ENCODE results near the gene NINJ1. TPM values are rescaled to one million over a fixed set of nuclear protein-coding genes. Genes with fewer than 3 reads are reported as not detected.
A peak's percentile ranks its signal among the peaks of the same experiment; 100 is the strongest.

Gene NINJ1
- total RNA-seq, 1 donor from 2014 or later: 29.4 TPM

DNA sequence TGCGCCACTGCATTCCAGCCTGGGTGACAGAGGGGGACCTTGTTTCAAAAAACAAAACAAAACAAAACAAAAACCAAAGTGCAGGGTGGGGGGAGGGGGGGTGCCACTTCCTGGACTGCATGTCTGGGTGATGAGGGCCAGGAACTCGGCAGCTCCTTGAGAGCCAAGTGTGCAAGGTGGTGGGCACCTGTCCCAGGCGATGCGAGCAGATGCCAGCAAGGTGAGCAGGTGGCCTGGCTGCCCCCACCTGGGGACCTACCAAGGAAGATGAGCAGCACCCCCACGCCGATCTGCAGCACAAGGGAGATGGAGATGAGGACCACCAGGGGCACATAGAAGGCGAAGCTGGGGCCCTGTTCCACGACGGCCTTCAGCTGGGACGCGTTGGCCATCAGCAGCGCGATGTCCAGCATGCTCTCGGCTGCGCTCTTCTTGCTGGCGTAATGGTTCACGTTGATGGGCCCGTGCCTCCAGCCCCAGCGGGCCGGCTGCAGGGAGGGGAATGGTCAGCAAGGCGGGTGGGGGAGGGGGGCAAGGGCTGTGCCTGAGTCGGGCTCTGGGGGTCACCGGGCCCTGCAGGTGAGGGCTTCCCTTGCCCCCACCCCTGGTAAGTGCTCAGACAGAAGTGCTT lies 7.8 kb downstream of the NINJ1 start:
- H3K4me3 Mint-ChIP-seq (ENCODE audit: unreplicated experiment): peak overlapping the region; percentile 25
- no peaks in the 10 kb centered on the region for H3K27me3 Mint-ChIP-seq (ENCODE audit: unreplicated experiment)
- H3K4me1 Mint-ChIP-seq (ENCODE audit: low read depth, unreplicated experiment): peaks cover 17% of the 10 kb centered on the region
- no peak for DNase-seq
- TF ChIP-seq, protein P1, sequence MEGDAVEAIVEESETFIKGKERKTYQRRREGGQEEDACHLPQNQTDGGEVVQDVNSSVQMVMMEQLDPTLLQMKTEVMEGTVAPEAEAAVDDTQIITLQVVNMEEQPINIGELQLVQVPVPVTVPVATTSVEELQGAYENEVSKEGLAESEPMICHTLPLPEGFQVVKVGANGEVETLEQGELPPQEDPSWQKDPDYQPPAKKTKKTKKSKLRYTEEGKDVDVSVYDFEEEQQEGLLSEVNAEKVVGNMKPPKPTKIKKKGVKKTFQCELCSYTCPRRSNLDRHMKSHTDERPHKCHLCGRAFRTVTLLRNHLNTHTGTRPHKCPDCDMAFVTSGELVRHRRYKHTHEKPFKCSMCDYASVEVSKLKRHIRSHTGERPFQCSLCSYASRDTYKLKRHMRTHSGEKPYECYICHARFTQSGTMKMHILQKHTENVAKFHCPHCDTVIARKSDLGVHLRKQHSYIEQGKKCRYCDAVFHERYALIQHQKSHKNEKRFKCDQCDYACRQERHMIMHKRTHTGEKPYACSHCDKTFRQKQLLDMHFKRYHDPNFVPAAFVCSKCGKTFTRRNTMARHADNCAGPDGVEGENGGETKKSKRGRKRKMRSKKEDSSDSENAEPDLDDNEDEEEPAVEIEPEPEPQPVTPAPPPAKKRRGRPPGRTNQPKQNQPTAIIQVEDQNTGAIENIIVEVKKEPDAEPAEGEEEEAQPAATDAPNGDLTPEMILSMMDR (IDR thresholded peaks at IDR 0.05; ENCODE audit: partially characterized antibody, unreplicated experiment): no peak
- H3K9me3 Mint-ChIP-seq (ENCODE audit: unreplicated experiment): no peaks in the 10 kb centered on the region
- H3K36me3 Mint-ChIP-seq (ENCODE audit: unreplicated experiment): no peaks in the 10 kb centered on the region
- no peak overlapping the region for H3K27ac Mint-ChIP-seq (ENCODE audit: unreplicated experiment)

DNA sequence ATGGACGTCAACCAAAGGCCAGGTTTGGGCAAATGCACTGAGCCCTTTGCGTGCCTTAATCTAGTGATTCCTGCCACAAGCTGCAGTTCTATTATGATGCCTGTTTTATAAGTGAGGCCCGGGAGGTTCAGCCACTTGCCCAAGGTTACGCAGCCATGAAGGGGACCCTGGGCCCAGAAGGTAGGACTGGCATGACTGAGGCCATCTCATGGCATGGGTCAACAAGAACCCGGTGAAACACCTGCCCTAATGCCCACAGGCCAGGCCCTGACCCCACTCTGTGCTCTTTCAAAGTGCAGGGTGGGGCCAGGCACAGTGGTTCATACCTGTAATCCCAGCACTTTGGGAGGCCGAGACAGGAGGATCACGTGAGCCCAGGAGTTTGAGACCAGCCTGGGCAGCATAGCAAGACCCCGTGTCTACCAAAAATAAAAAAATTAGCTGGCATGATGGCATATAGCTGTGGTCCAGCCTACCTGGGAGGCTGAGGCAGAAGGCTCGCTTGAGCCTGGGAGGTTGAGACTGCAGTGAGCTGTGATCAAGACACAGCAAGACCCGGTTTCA lies 8.6 kb downstream of the NINJ1 start:
- Mint-ChIP-seq H3K27me3 (ENCODE audit: unreplicated experiment) (no peaks in the 10 kb centered on the region), H3K36me3 (ENCODE audit: unreplicated experiment) (no peaks in the 10 kb centered on the region), H3K9me3 (ENCODE audit: unreplicated experiment) (no peaks in the 10 kb centered on the region), H3K4me3 (ENCODE audit: unreplicated experiment) (no peak overlapping the region), H3K27ac (ENCODE audit: unreplicated experiment) (no peak overlapping the region), H3K4me1 (ENCODE audit: low read depth, unreplicated experiment) (peaks cover 17% of the 10 kb centered on the region)
- DNase-seq: no peak
- TF ChIP-seq, protein P1 (IDR thresholded peaks at IDR 0.05; ENCODE audit: partially characterized antibody, unreplicated experiment): no peak

DNA sequence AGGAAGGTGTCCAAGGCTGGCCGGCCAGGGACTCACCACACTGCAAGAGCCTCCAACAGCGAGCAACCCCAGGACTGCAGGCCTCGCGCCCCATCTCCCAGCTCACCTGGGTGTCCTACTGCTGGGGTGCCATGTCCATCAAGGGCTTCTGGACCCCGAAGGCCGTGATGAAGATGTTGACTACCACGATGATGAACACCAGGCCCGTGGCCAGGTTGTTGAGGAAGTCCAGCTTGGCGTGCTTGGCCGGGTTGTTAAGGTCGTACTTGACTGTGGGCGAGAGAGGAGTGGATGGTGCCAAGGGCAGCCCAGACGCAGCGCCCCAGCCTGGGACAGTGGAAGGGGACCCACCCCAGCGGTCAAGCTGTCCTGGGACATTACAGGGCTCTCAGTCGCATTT lies 9.3 kb downstream of the NINJ1 start:
- no peak overlapping the region for H3K4me3 Mint-ChIP-seq (ENCODE audit: unreplicated experiment)
- TF ChIP-seq, protein P1 (IDR thresholded peaks at IDR 0.05; ENCODE audit: partially characterized antibody, unreplicated experiment): no peak
- peaks cover 17% of the 10 kb centered on the region for H3K4me1 Mint-ChIP-seq (ENCODE audit: low read depth, unreplicated experiment)
- no peak overlapping the region for H3K27ac Mint-ChIP-seq (ENCODE audit: unreplicated experiment)
- H3K9me3 Mint-ChIP-seq (ENCODE audit: unreplicated experiment): no peaks in the 10 kb centered on the region
- H3K27me3 Mint-ChIP-seq (ENCODE audit: unreplicated experiment): no peaks in the 10 kb centered on the region
- no peaks in the 10 kb centered on the region for H3K36me3 Mint-ChIP-seq (ENCODE audit: unreplicated experiment)
- DNase-seq: no peak

DNA sequence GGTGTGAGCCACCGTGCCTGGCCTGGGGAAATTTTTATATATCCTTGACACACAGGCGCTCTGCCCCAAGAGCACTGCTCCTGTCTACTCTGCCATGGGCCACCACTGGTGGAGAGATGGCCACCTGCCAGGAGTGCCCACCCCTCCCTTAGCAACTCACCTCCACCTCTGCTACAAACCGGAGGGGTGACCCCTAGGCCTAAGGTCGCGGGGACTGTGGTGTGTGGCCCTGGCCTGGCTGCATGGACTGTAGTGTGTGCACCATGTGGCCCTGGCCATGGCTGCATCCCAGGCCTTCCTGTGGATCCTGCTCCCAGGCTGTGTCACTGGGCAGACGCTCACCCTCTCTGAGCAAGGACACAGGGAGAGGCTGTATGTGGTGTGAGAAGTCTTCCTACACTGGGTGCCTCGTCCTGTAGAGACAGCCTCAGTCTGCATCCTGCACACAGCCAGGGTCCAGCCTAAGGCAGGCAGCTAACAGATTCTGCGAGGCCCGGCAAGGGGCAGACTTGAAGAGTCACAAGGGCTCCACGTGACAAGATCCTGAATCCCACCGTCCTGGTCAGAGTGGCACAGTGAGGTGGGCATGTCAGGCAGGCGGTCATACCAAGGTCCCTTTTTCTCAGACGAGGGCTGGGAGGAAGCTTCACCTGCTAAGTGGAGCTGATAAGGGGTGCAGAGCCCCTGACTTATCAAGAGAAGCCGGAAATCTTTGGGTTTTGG lies 10.3 kb downstream of the NINJ1 start:
- no peak overlapping the region for H3K27ac Mint-ChIP-seq (ENCODE audit: unreplicated experiment)

More for the DNA sequence above, 10.3 kb downstream of the NINJ1 start:
- Mint-ChIP-seq H3K9me3 (ENCODE audit: unreplicated experiment) (no peaks in the 10 kb centered on the region), H3K27me3 (ENCODE audit: unreplicated experiment) (peaks cover 2% of the 10 kb centered on the region), H3K4me3 (ENCODE audit: unreplicated experiment) (no peak overlapping the region), H3K36me3 (ENCODE audit: unreplicated experiment) (no peaks in the 10 kb centered on the region), H3K4me1 (ENCODE audit: low read depth, unreplicated experiment) (peaks cover 15% of the 10 kb centered on the region)
- peak; percentile 6 for DNase-seq
- TF ChIP-seq, protein P1 (IDR thresholded peaks at IDR 0.05; ENCODE audit: partially characterized antibody, unreplicated experiment): no peak
